HepG2 (cell line): ENCODE results near the gene ARIH2. TPM values are rescaled to one million over a fixed set of nuclear protein-coding genes. Genes with fewer than 3 reads are reported as not detected.

Experiments used
- CEBPG ChIP-seq: IDR thresholded peaks from 2 replicates; pipeline ENCODE4 v1.6.1; 2016
- ELF4 ChIP-seq: sonication (generic); formaldehyde crosslinking; IDR thresholded peaks from 2 replicates; pipeline ENCODE4 v1.5.0; 2020; ENCODE audit warnings: missing genetic modification reagents, mild to moderate bottlenecking, moderate library complexity, borderline replicate concordance
- JDP2 ChIP-seq: sonication (generic); formaldehyde crosslinking; IDR thresholded peaks from 2 replicates; pipeline ENCODE4 v1.8.1; 2022; ENCODE audit warnings: missing genetic modification reagents, borderline replicate concordance
- NFE2L1 ChIP-seq: sonication (generic); formaldehyde crosslinking; IDR thresholded peaks from 2 replicates; pipeline ENCODE4 v1.4.0; 2020; ENCODE audit warnings: missing genetic modification reagents, mild to moderate bottlenecking, borderline replicate concordance
- ZNF335 ChIP-seq: sonication (generic); formaldehyde crosslinking; IDR thresholded peaks from 2 replicates; pipeline ENCODE4 v1.4.0; 2020; ENCODE audit warnings: missing genetic modification reagents
- ZNF547 ChIP-seq: sonication (generic); formaldehyde crosslinking; IDR thresholded peaks from 2 replicates; pipeline ENCODE4 v1.5.1; 2020; ENCODE audit warnings: mild to moderate bottlenecking, missing genetic modification reagents
- ZNF816 ChIP-seq: sonication (generic); formaldehyde crosslinking; IDR thresholded peaks from 2 replicates; pipeline ENCODE4 v1.8.0; 2022; ENCODE audit warnings: missing genetic modification reagents, mild to moderate bottlenecking, borderline replicate concordance
- ZSCAN31 ChIP-seq: sonication (generic); formaldehyde crosslinking; IDR thresholded peaks from 2 replicates; pipeline ENCODE4 v1.5.0; 2020; ENCODE audit warnings: low read depth, mild to moderate bottlenecking, missing genetic modification reagents
- polyA plus RNA-seq, 8 experiments: library from polyadenylated mRNA; depleted of rRNA in 3 of 8; stranded (reverse) in 7 of 8; unstranded in 1 of 8; fragments of >200 nt; fragmentation: Illumina TruSeq in 4 of 8; extraction: Trizol in 4 of 8; gene quantifications; 2 replicates each; pipeline versions ENCODE4 v1.2.1 to v1.2.3, GENCODE V29; 2011 to 2016; ENCODE audit warnings: low read depth in 4 of 8, missing spikeins in 1 of 8, mixed read lengths in 1 of 8; ENCODE audit not compliant: insufficient read depth in 1 of 8
- total RNA-seq, 5 experiments: library from RNA; depleted of rRNA; stranded (reverse); fragments of >200 nt; fragmentation: Illumina TruSeq; extraction: Trizol; gene quantifications; 2 replicates each; pipeline ENCODE4 v1.2.3, GENCODE V29; 2016; ENCODE audit warnings: low read depth in 1 of 5
- TF ChIP-seq, protein P1 (sequence below): IDR thresholded peaks from 2 replicates; pipeline ENCODE4 v1.6.1; 2016; ENCODE audit warnings: mild to moderate bottlenecking
- TF ChIP-seq, protein P2 (sequence below): sonication (generic); formaldehyde crosslinking; IDR thresholded peaks from 2 replicates; pipeline ENCODE4 v1.4.0; 2020; ENCODE audit warnings: missing genetic modification reagents
- TF ChIP-seq, protein P3 (sequence below): sonication (generic); formaldehyde crosslinking; IDR thresholded peaks from 2 replicates; pipeline ENCODE4 v1.4.0; 2020; ENCODE audit warnings: low read depth, mild to moderate bottlenecking, missing genetic modification reagents
- TF ChIP-seq, protein P4 (sequence below): sonication (generic); formaldehyde crosslinking; IDR thresholded peaks from 2 replicates; pipeline ENCODE4 v1.9.0; 2021; ENCODE audit warnings: missing genetic modification reagents, borderline replicate concordance
- TF ChIP-seq, protein P5 (sequence below): IDR thresholded peaks from 2 replicates; pipeline ENCODE4 v1.4.0; 2020; ENCODE audit warnings: mild to moderate bottlenecking, missing genetic modification reagents
- TF ChIP-seq, protein P6 (sequence below), 2 experiments: sonication (generic) in 1 of 2; formaldehyde crosslinking in 1 of 2; IDR thresholded peaks; 2 replicates each; pipeline versions ENCODE4 v1.5.1 to v1.6.1; 2011 to 2020; ENCODE audit warnings: borderline replicate concordance in 1 of 2, low read depth in 1 of 2, low read length in 1 of 2, mild to moderate bottlenecking in 1 of 2, missing genetic modification reagents in 1 of 2, moderate library complexity in 1 of 2

ARIH2 gene
- total and polyA plus RNA-seq, 2 of the 13 experiments (the other 11 are each of a cell fraction or from before 2014, with no cell fraction given): 64.8 to 83.3 TPM

DNA sequence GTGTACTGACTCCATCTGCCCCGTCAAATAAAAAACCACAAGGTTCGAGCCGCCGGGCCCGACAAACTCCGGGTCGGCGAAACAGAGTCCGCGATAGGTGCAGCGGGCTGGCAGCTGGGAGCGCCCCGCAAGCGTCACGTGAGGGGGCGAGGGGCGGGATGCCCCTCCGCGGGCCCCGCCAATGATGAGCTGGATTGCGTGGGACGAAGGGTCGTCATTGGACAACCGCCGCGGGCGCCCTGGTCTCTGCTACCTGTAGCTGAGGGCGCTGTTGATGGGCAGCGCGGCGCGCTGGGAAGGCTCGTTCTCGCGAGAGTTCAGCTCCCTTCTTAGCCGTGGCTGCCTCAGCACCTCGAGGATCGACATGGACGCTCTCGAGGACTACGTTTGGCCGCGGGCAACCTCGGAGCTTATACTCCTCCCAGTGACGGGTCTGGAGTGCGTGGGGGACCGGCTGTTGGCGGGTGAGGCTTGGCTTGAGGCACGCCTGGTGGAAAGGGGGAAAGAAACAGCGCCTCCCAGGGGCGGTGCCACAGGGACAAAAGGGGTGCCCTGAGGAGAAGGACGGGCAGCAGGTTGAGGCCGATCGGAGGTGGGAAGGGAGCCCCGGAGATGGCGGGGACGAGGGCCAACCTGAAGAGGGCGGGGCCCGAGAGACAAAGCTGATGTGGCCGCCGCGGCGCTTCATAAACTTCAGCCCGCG is 88.6 kb downstream of the ARIH2 start, which contains the start of gene WDR6 (continued):
- TF ChIP-seq, protein P1, sequence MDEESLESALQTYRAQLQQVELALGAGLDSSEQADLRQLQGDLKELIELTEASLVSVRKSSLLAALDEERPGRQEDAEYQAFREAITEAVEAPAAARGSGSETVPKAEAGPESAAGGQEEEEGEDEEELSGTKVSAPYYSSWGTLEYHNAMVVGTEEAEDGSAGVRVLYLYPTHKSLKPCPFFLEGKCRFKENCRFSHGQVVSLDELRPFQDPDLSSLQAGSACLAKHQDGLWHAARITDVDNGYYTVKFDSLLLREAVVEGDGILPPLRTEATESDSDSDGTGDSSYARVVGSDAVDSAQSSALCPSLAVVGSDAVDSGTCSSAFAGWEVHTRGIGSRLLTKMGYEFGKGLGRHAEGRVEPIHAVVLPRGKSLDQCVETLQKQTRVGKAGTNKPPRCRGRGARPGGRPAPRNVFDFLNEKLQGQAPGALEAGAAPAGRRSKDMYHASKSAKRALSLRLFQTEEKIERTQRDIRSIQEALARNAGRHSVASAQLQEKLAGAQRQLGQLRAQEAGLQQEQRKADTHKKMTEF (CRISPR knock-in tag): peak; percentile 69
- no peak for TF ChIP-seq ZNF816 (CRISPR knock-in tag)
- TF ChIP-seq ELF4: no peak
- TF ChIP-seq, protein P2, sequence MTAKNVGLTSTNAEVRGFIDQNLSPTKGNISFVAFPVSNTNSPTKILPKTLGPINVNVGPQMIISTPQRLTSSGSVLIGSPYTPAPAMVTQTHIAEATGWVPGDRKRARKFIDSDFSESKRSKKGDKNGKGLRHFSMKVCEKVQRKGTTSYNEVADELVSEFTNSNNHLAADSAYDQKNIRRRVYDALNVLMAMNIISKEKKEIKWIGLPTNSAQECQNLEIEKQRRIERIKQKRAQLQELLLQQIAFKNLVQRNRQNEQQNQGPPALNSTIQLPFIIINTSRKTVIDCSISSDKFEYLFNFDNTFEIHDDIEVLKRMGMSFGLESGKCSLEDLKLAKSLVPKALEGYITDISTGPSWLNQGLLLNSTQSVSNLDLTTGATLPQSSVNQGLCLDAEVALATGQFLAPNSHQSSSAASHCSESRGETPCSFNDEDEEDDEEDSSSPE (CRISPR knock-in tag): peak; percentile 94
- TF ChIP-seq, protein P3, sequence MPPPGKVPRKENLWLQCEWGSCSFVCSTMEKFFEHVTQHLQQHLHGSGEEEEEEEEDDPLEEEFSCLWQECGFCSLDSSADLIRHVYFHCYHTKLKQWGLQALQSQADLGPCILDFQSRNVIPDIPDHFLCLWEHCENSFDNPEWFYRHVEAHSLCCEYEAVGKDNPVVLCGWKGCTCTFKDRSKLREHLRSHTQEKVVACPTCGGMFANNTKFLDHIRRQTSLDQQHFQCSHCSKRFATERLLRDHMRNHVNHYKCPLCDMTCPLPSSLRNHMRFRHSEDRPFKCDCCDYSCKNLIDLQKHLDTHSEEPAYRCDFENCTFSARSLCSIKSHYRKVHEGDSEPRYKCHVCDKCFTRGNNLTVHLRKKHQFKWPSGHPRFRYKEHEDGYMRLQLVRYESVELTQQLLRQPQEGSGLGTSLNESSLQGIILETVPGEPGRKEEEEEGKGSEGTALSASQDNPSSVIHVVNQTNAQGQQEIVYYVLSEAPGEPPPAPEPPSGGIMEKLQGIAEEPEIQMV (CRISPR knock-in tag): peak; percentile 75; the same call in 1 of the 2 replicates
- TF ChIP-seq, protein P4, sequence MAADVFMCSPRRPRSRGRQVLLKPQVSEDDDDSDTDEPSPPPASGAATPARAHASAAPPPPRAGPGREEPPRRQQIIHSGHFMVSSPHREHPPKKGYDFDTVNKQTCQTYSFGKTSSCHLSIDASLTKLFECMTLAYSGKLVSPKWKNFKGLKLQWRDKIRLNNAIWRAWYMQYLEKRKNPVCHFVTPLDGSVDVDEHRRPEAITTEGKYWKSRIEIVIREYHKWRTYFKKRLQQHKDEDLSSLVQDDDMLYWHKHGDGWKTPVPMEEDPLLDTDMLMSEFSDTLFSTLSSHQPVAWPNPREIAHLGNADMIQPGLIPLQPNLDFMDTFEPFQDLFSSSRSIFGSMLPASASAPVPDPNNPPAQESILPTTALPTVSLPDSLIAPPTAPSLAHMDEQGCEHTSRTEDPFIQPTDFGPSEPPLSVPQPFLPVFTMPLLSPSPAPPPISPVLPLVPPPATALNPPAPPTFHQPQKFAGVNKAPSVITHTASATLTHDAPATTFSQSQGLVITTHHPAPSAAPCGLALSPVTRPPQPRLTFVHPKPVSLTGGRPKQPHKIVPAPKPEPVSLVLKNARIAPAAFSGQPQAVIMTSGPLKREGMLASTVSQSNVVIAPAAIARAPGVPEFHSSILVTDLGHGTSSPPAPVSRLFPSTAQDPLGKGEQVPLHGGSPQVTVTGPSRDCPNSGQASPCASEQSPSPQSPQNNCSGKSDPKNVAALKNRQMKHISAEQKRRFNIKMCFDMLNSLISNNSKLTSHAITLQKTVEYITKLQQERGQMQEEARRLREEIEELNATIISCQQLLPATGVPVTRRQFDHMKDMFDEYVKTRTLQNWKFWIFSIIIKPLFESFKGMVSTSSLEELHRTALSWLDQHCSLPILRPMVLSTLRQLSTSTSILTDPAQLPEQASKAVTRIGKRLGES: no peak
- TF ChIP-seq, protein P5, sequence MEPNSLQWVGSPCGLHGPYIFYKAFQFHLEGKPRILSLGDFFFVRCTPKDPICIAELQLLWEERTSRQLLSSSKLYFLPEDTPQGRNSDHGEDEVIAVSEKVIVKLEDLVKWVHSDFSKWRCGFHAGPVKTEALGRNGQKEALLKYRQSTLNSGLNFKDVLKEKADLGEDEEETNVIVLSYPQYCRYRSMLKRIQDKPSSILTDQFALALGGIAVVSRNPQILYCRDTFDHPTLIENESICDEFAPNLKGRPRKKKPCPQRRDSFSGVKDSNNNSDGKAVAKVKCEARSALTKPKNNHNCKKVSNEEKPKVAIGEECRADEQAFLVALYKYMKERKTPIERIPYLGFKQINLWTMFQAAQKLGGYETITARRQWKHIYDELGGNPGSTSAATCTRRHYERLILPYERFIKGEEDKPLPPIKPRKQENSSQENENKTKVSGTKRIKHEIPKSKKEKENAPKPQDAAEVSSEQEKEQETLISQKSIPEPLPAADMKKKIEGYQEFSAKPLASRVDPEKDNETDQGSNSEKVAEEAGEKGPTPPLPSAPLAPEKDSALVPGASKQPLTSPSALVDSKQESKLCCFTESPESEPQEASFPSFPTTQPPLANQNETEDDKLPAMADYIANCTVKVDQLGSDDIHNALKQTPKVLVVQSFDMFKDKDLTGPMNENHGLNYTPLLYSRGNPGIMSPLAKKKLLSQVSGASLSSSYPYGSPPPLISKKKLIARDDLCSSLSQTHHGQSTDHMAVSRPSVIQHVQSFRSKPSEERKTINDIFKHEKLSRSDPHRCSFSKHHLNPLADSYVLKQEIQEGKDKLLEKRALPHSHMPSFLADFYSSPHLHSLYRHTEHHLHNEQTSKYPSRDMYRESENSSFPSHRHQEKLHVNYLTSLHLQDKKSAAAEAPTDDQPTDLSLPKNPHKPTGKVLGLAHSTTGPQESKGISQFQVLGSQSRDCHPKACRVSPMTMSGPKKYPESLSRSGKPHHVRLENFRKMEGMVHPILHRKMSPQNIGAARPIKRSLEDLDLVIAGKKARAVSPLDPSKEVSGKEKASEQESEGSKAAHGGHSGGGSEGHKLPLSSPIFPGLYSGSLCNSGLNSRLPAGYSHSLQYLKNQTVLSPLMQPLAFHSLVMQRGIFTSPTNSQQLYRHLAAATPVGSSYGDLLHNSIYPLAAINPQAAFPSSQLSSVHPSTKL (CRISPR knock-in tag): no peak
- peak; percentile 79 for TF ChIP-seq ZNF547 (CRISPR knock-in tag)
- TF ChIP-seq ZSCAN31: peak; percentile 59; the same call in 1 of the 2 replicates
- TF ChIP-seq JDP2: no peak
- TF ChIP-seq ZNF335 (CRISPR knock-in tag): no peak; the same call in 1 of the 2 replicates
- no peak for TF ChIP-seq NFE2L1 (CRISPR knock-in tag)
- TF ChIP-seq, protein P6, sequence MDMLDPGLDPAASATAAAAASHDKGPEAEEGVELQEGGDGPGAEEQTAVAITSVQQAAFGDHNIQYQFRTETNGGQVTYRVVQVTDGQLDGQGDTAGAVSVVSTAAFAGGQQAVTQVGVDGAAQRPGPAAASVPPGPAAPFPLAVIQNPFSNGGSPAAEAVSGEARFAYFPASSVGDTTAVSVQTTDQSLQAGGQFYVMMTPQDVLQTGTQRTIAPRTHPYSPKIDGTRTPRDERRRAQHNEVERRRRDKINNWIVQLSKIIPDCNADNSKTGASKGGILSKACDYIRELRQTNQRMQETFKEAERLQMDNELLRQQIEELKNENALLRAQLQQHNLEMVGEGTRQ (IDR thresholded peaks at IDR 0.05; ENCODE audit: low read depth, low read length): peak; percentile 95
- TF ChIP-seq, protein P6 (CRISPR knock-in tag; IDR thresholded peaks at IDR 0.05; ENCODE audit: borderline replicate concordance): peak; percentile 99; the same call in 1 of the 2 replicates
- peak; percentile 57 for TF ChIP-seq CEBPG (CRISPR knock-in tag)
